WTC11 (cell line): ENCODE data around the gene RAD9A. TPM values are rescaled to one million over a fixed set of nuclear protein-coding genes. Genes with fewer than 3 reads are reported as not detected.

Experiments
- ATAC-seq: fragments of 200-7000 bp; cut with Tn5 transposase; 2 replicates; pipeline ENCODE4 v1.10.0; 2021; ENCODE audit warnings: mild to moderate bottlenecking, moderate library complexity
- CTCF ChIA-PET: fragments of 300-600 bp; sonication (Branson Sonifier 250); formaldehyde crosslinking; loops from one replicate; lab custom pipeline; 2021; ENCODE audit warnings: antibody characterized with exemption; lab: Charles Lee
- POLR2A ChIA-PET: fragments of 350-600 bp; sonication (Branson Sonifier 250); formaldehyde crosslinking; loops from one replicate; lab custom pipeline; 2021; ENCODE audit warnings: antibody characterized with exemption; lab: Charles Lee
- DNase-seq: peaks from one replicate; pipeline ENCODE4 v3.0.0; 2021; ENCODE audit warnings: low spot score
- H3K27ac Mint-ChIP-seq: 2 replicates; pipeline ENCODE4 v1.8.0; 2021; ENCODE audit warnings: mixed read lengths
- H3K27me3 Mint-ChIP-seq: 2 replicates; pipeline ENCODE4 v1.8.0; 2021; ENCODE audit warnings: low read depth, mild to moderate bottlenecking, moderate library complexity, mixed read lengths
- H3K36me3 Mint-ChIP-seq: 2 replicates; pipeline ENCODE4 v1.8.0; 2021; ENCODE audit warnings: mixed read lengths
- H3K4me1 Mint-ChIP-seq: 2 replicates; pipeline ENCODE4 v1.8.0; 2022; ENCODE audit warnings: mixed read lengths
- H3K4me3 Mint-ChIP-seq: 2 replicates; pipeline ENCODE4 v1.8.0; 2021; ENCODE audit warnings: mild to moderate bottlenecking, moderate library complexity, mixed read lengths
- H3K9me3 Mint-ChIP-seq: 2 replicates; pipeline ENCODE4 v1.8.0; 2021; ENCODE audit warnings: mixed read lengths
- FOXP4 ChIP-seq: sonication (generic); formaldehyde crosslinking; IDR thresholded peaks from 2 replicates; pipeline ENCODE4 v1.8.0; 2022; ENCODE audit warnings: mild to moderate bottlenecking, missing genetic modification reagents
- JUN ChIP-seq: sonication (generic); formaldehyde crosslinking; IDR thresholded peaks from 2 replicates; pipeline ENCODE4 v1.8.0; 2023; ENCODE audit warnings: mild to moderate bottlenecking, missing genetic modification reagents
- NFATC4 ChIP-seq: fragments of 250-450 bp; sonication (Bioruptor Pico); IDR thresholded peaks from 2 replicates; pipeline ENCODE4 v1.9.0; 2021; ENCODE audit warnings: mild to moderate bottlenecking
- PRDM15 ChIP-seq: sonication (generic); formaldehyde crosslinking; IDR thresholded peaks from 2 replicates; pipeline ENCODE4 v1.8.0; 2022; ENCODE audit warnings: missing genetic modification reagents
- RELA ChIP-seq: sonication (generic); formaldehyde crosslinking; IDR thresholded peaks from 2 replicates; pipeline ENCODE4 v1.8.1; 2022; ENCODE audit warnings: missing genetic modification reagents, mild to moderate bottlenecking, borderline replicate concordance
- ZNF232 ChIP-seq: sonication (generic); formaldehyde crosslinking; IDR thresholded peaks from 2 replicates; pipeline ENCODE4 v1.8.0; 2022; ENCODE audit warnings: mild to moderate bottlenecking, missing genetic modification reagents
- ZNF423 ChIP-seq: fragments of 250-450 bp; sonication (Bioruptor Pico); IDR thresholded peaks from 2 replicates; pipeline ENCODE4 v2.1.2; 2022; ENCODE audit warnings: mild to moderate bottlenecking, moderate library complexity
- ZNF512 ChIP-seq: sonication (generic); formaldehyde crosslinking; IDR thresholded peaks from 2 replicates; pipeline ENCODE4 v1.8.1; 2022; ENCODE audit warnings: missing genetic modification reagents, borderline replicate concordance
- total RNA-seq: library from RNA; stranded (reverse); gene quantifications from 3 replicates; pipeline ENCODE4 v1.2.3, GENCODE V29; 2021

RAD9A gene
- total RNA-seq, 1 experiment from 2014 or later: 45.5 TPM

GRCh38 chr11:67405688-67406339 is 14.0 kb downstream of the RAD9A start:
- H3K9me3 Mint-ChIP-seq: no peaks in the 10 kb centered on the region
- H3K4me3 Mint-ChIP-seq: no peak overlapping the region
- ChIA-PET POLR2A (no interaction called here), CTCF (no interaction called here)
- peaks cover 20% of the 10 kb centered on the region for H3K4me1 Mint-ChIP-seq
- no peak for ATAC-seq
- H3K27ac Mint-ChIP-seq: no peak overlapping the region
- H3K36me3 Mint-ChIP-seq: no peaks in the 10 kb centered on the region
- peaks cover 8% of the 10 kb centered on the region; the same call in 1 of the 2 replicates for H3K27me3 Mint-ChIP-seq
- TF ChIP-seq ZNF232: no peak
- no peak for TF ChIP-seq FOXP4 (CRISPR knock-in tag)
- no peak for TF ChIP-seq JUN (CRISPR knock-in tag)
- TF ChIP-seq ZNF512 (CRISPR knock-in tag): no peak
- DNase-seq: no peak

- ATAC-seq (no peak), DNase-seq (no peak)
- Mint-ChIP-seq H3K27me3 (peaks cover 8% of the 10 kb centered on the region; the same call in 1 of the 2 replicates), H3K36me3 (no peaks in the 10 kb centered on the region), H3K4me3 (no peak overlapping the region), H3K4me1 (peaks cover 20% of the 10 kb centered on the region), H3K9me3 (no peaks in the 10 kb centered on the region), H3K27ac (no peak overlapping the region)
- ChIA-PET CTCF (interaction anchor here (0.9 to 1.4 kb wide), 4 partner anchors 12 to 64 kb away, joined by 3 to 7 read pairs (median 3); no protein-coding TSS in a partner anchor), POLR2A (interaction anchor here (1.3 to 1.5 kb wide), 2 partner anchors 10 to 14 kb away, joined by 3 to 7 read pairs; no protein-coding TSS in a partner anchor)
- 0 out of 2 replicates have a peak, but pooled peaks have one; percentile 29 for TF ChIP-seq RELA
- no peak for TF ChIP-seq NFATC4 (CRISPR knock-in tag)
Observed at GRCh38 chr11:67406420-67406968, 14.7 kb downstream of the RAD9A start.

GRCh38 chr11:67406969-67407687 is 15.3 kb downstream of the RAD9A start:
- DNase-seq (no peak), ATAC-seq (no peak)
- H3K27ac Mint-ChIP-seq: no peak overlapping the region
- ChIA-PET CTCF (interaction anchor here (0.8 to 1.4 kb wide), 6 partner anchors 11 to 63 kb away, joined by 3 to 7 read pairs (median 3); no protein-coding TSS in a partner anchor), POLR2A (interaction anchor here (1.3 to 1.5 kb wide), 2 partner anchors 11 to 13 kb away, joined by 3 to 7 read pairs; no protein-coding TSS in a partner anchor)
- H3K4me1 Mint-ChIP-seq: peaks cover 18% of the 10 kb centered on the region
- no peaks in the 10 kb centered on the region for H3K36me3 Mint-ChIP-seq
- H3K4me3 Mint-ChIP-seq: no peak overlapping the region
- peaks cover 8% of the 10 kb centered on the region for H3K27me3 Mint-ChIP-seq
- H3K9me3 Mint-ChIP-seq: no peaks in the 10 kb centered on the region
- TF ChIP-seq PRDM15 (CRISPR knock-in tag) (no peak), ZNF423 (CRISPR knock-in tag) (no peak)
